HCT116 (cell line): ENCODE measurements around the gene PSMC3IP. TPM values are rescaled to one million over a fixed set of nuclear protein-coding genes. Genes with fewer than 3 reads are reported as not detected.

Experiments
- ATAC-seq: fragments of 200-7000 bp; cut with Tn5 transposase; 2 replicates; pipeline ENCODE4 v1.9.1; 2020; ENCODE audit warnings: mild to moderate bottlenecking, moderate library complexity
- BruUV-seq: library from RNA; stranded (reverse); fragments of 400-500 nt; replicated peaks from 2 replicates; lab custom pipeline; 2021; lab: Mats Ljungman, UMichigan
- CTCF ChIA-PET: fragments of 300-600 bp; sonication (Branson Sonifier 250); formaldehyde crosslinking; loops from one replicate; lab custom pipeline; 2021; ENCODE audit warnings: antibody characterized with exemption; lab: Charles Lee
- POLR2A ChIA-PET: fragments of 300-600, 350-600 bp; sonication (Branson Sonifier 250); formaldehyde crosslinking; loops from one replicate; lab custom pipeline; 2021; ENCODE audit warnings: antibody characterized with exemption; lab: Charles Lee
- RAD21 ChIA-PET, 2 experiments: fragments of 300-600 bp; sonication (Branson Sonifier 250); formaldehyde crosslinking; loops; one replicate each; lab custom pipeline; 2023; ENCODE audit warnings: low total read pairs in 2 of 2; ENCODE audit not compliant: uncharacterized antibody in 2 of 2, unreplicated experiment in 2 of 2, low non-redundant PET in 1 of 2; lab: Charles Lee
- DNase-seq: peaks from one replicate; pipeline ENCODE4 v3.0.0-alpha.2; 2010; ENCODE audit warnings: low read depth, low spot score
- H2AFZ ChIP-seq: fragments of 200-600 bp; shearing (Covaris generic), sonication (generic); 2 replicates; pipeline ENCODE4 v1.6.1; 2017; ENCODE audit warnings: low read depth, mixed run types, mixed read lengths, antibody characterized with exemption, low read length; ENCODE audit not compliant: poor library complexity, severe bottlenecking
- H3K27ac ChIP-seq: 2 replicates; pipeline ENCODE4 v1.5.1; 2012; ENCODE audit warnings: low read depth, low read length
- H3K27me3 ChIP-seq: fragments of 200-600 bp; sonication (generic); 2 replicates; pipeline ENCODE4 v1.6.1; 2016; ENCODE audit warnings: mixed run types, low read length, mixed read lengths; ENCODE audit not compliant: insufficient read depth
- H3K36me3 ChIP-seq, 2 experiments: fragments of 200-500 bp in 1 of 2; fragments of 200-600 bp in 1 of 2; sonication (Bioruptor generic) in 1 of 2; sonication (generic) in 1 of 2; 2 replicates each; pipeline versions ENCODE4 v1.5.1 to v1.6.1; 2014 to 2016; ENCODE audit warnings: low read length in 2 of 2, inconsistent platforms in 1 of 2, mixed read lengths in 1 of 2, mixed run types in 1 of 2; ENCODE audit not compliant: insufficient read depth in 2 of 2, control insufficient read depth in 1 of 2
- H3K4me1 ChIP-seq, 2 experiments: fragments of 200-600 bp in 1 of 2; sonication (generic) in 1 of 2; 2 replicates each; pipeline versions ENCODE4 v1.5.1 to v1.6.1; 2012 to 2017; ENCODE audit warnings: low read length in 2 of 2, inconsistent platforms in 1 of 2, mild to moderate bottlenecking in 1 of 2, mixed read lengths in 1 of 2, mixed run types in 1 of 2, moderate library complexity in 1 of 2; ENCODE audit not compliant: insufficient read depth in 2 of 2, control insufficient read depth in 1 of 2
- H3K4me2 ChIP-seq: fragments of 200-600 bp; sonication (generic); 2 replicates; pipeline ENCODE4 v1.6.1; 2017; ENCODE audit warnings: mixed run types, low read length, mixed read lengths
- H3K4me3 ChIP-seq, 2 experiments: fragments of 200-600 bp in 1 of 2; sonication (generic) in 1 of 2; replicated peaks in 1 of 2; 2 replicates each; pipeline ENCODE4 v1.5.1; 2011 to 2016; ENCODE audit warnings: low read length in 2 of 2, control low read depth in 1 of 2, low read depth in 1 of 2, mild to moderate bottlenecking in 1 of 2, mixed read lengths in 1 of 2, mixed run types in 1 of 2
- H3K79me2 ChIP-seq: fragments of 200-600 bp; sonication (generic); 2 replicates; pipeline ENCODE4 v1.6.1; 2017; ENCODE audit warnings: mild to moderate bottlenecking, mixed run types, low read length, moderate library complexity, mixed read lengths; ENCODE audit not compliant: insufficient read depth
- H3K9ac ChIP-seq: fragments of 200-600 bp; sonication (generic); 2 replicates; pipeline ENCODE4 v1.6.1; 2016; ENCODE audit warnings: low read length, mixed read lengths
- H3K9me2 ChIP-seq: fragments of 200-600 bp; sonication (generic), shearing (Covaris generic); 2 replicates; pipeline ENCODE4 v1.6.1; 2017; ENCODE audit warnings: mixed run types, mild to moderate bottlenecking, moderate library complexity; ENCODE audit not compliant: insufficient read depth
- H3K9me3 ChIP-seq, 2 experiments: fragments of 200-500 bp in 1 of 2; fragments of 200-600 bp in 1 of 2; sonication (Bioruptor generic) in 1 of 2; sonication (generic) in 1 of 2; 2 replicates each; pipeline ENCODE4 v1.6.1; 2014 to 2017; ENCODE audit warnings: low read length in 2 of 2, mixed read lengths in 2 of 2, inconsistent platforms in 1 of 2, low read depth in 1 of 2, mild to moderate bottlenecking in 1 of 2, mixed run types in 1 of 2, moderate library complexity in 1 of 2; ENCODE audit not compliant: control insufficient read depth in 1 of 2, insufficient read depth in 1 of 2
- H4K20me1 ChIP-seq: fragments of 200-600 bp; sonication (generic), shearing (Covaris generic); 2 replicates; pipeline ENCODE4 v1.6.1; 2017; ENCODE audit warnings: mixed run types, mild to moderate bottlenecking, moderate library complexity; ENCODE audit not compliant: insufficient read depth
- ATF3 ChIP-seq: IDR thresholded peaks from 2 replicates; pipeline ENCODE4 v1.6.1; 2012
- CBX3 ChIP-seq: IDR thresholded peaks from 2 replicates; pipeline ENCODE4 v1.6.1; 2012; ENCODE audit warnings: low read depth
- CEBPB ChIP-seq: IDR thresholded peaks from 2 replicates; pipeline ENCODE4 v1.6.1; 2012; ENCODE audit warnings: low read depth
- CTCF ChIP-seq, 3 experiments: fragments of 200-600 bp in 1 of 3; sonication (generic) in 1 of 3; IDR thresholded peaks in 2 of 3; conservative IDR thresholded peaks in 1 of 3; 2 replicates each; pipeline ENCODE4 v1.5.1; 2012 to 2017; ENCODE audit warnings: low read depth in 2 of 3, low read length in 2 of 3, antibody characterized with exemption in 1 of 3, borderline replicate concordance in 1 of 3, control low read depth in 1 of 3, mild to moderate bottlenecking in 1 of 3, mixed read lengths in 1 of 3, mixed run types in 1 of 3, moderate library complexity in 1 of 3; ENCODE audit not compliant: insufficient read depth in 1 of 3
- EZH2 ChIP-seq: fragments of 200-600 bp; sonication (generic); IDR thresholded peaks from 2 replicates; pipeline ENCODE4 v1.6.1; 2017; ENCODE audit warnings: antibody characterized with exemption, mixed run types
- MAX ChIP-seq: IDR thresholded peaks from 2 replicates; pipeline ENCODE4 v1.6.1; 2012
- POLR2AphosphoS5 ChIP-seq: IDR thresholded peaks from 2 replicates; pipeline ENCODE4 v1.6.1; 2011; ENCODE audit warnings: mild to moderate bottlenecking, low read depth, low read length, moderate library complexity
- REST ChIP-seq: IDR thresholded peaks from 2 replicates; pipeline ENCODE4 v1.6.1; 2012; ENCODE audit warnings: low read depth
- SIN3A ChIP-seq: IDR thresholded peaks from 2 replicates; pipeline ENCODE4 v1.6.1; 2012; ENCODE audit warnings: low read depth
- SRF ChIP-seq: IDR thresholded peaks from 2 replicates; pipeline ENCODE4 v1.6.1; 2012; ENCODE audit warnings: low read depth
- ZBTB33 ChIP-seq: IDR thresholded peaks from 2 replicates; pipeline ENCODE4 v1.6.1; 2011; ENCODE audit warnings: mild to moderate bottlenecking, low read length, moderate library complexity; ENCODE audit not compliant: insufficient replicate concordance; ENCODE audit errors: extremely low read depth
- intact Hi-C: fragments of 100-400 bp; cut with micrococcal nuclease; formaldehyde crosslinking; loops from 2 replicates; pipeline ENCODE4 v1.10.0; 2022
- total RNA-seq: library from RNA; stranded (reverse); gene quantifications from one replicate; pipeline ENCODE4 v1.2.1, GENCODE V29; 2021; ENCODE audit not compliant: unreplicated experiment

The PSMC3IP gene
- total RNA-seq, 1 experiment from 2014 or later, result 24.3 TPM

GRCh38 chr17:42608305-42609181 lies 31.0 kb upstream of the PSMC3IP start:
- H3K27me3 ChIP-seq, result no peaks in the 10 kb centered on the region
- peak; percentile 63 for ATAC-seq
- no peak overlapping the region for H2AFZ ChIP-seq
- H3K9me3 ChIP-seq, result no peaks in the 10 kb centered on the region
- intact Hi-C loops, result loop anchor here (2.0 kb wide), 1 partner anchor 70 kb away; no protein-coding TSS in a partner anchor
- peak overlapping the region; percentile 75 for H3K9ac ChIP-seq
- no peaks in the 10 kb centered on the region for H3K9me2 ChIP-seq
- peaks cover 76% of the 10 kb centered on the region for H3K79me2 ChIP-seq
- DNase-seq, result no peak
- TF ChIP-seq CEBPB, result no peak
- TF ChIP-seq ATF3, result no peak
- TF ChIP-seq ZBTB33, result no peak
- no peak for TF ChIP-seq CBX3
- TF ChIP-seq SRF, result no peak
- TF ChIP-seq REST, result no peak
- peak in 1 of 3 experiments; percentile 21; a peak in 2 of 6 replicates for TF ChIP-seq CTCF (IDR thresholded peaks at IDR 0.05 in 2 of 3, conservative IDR thresholded peaks at IDR 0.05 in 1 of 3; ENCODE audit: borderline replicate concordance in 1 of 3, insufficient read depth in 1 of 3, low read depth in 2 of 3, low read length in 2 of 3)
- TF ChIP-seq MAX, result no peak
- TF ChIP-seq POLR2AphosphoS5, result no peak
- peak; percentile 25; the same call in 1 of the 2 replicates for TF ChIP-seq SIN3A
- no peak for TF ChIP-seq EZH2
- H3K36me3 ChIP-seq, result peaks cover 18 to 22% of the 10 kb centered on the region in 2 experiments; a peak in 3 of 4 replicates
- peaks cover 0 to 12% of the 10 kb centered on the region in 2 experiments; a peak in 3 of 4 replicates for H3K4me1 ChIP-seq
- peak overlapping the region; percentile 74 for H3K27ac ChIP-seq
- BruUV-seq, result no TSS peak
- peak overlapping the region; percentile 85 to 94 for H3K4me3 ChIP-seq
- ChIA-PET POLR2A (interaction anchor here (0.8 to 2.2 kb wide), 6 partner anchors 10 to 70 kb away, joined by 3 to 16 read pairs (median 4); partner anchors contain the start of genes PLEKHH3 and PSMC3IP), RAD21 (interaction anchor here (0.8 to 1.0 kb wide), 5 partner anchors 16 to 155 kb away, joined by 3 to 6 read pairs (median 3); partner anchors contain the start of gene PSMC3IP (in 1 of the 2)), CTCF (interaction anchor here (1.0 to 3.1 kb wide), 5 partner anchors 10 to 71 kb away, joined by 3 to 17 read pairs (median 10); partner anchors contain the start of gene TUBG2)
- peak overlapping the region; percentile 83 for H3K4me2 ChIP-seq
- no peaks in the 10 kb centered on the region for H4K20me1 ChIP-seq
